ENCODE results near the gene SLTM. TPM values are rescaled to one million over a fixed set of nuclear protein-coding genes. Genes with fewer than 3 reads are reported as not detected.
A peak's percentile ranks its signal among the peaks of the same experiment; 100 is the strongest.

Gene SLTM
- total RNA-seq, 1 experiment from 2014 or later, result 110 TPM

- no TSS peak for BruUV-seq (replicated peaks)
- no peak for DNase-seq
- no peaks in the 10 kb centered on the region for H3K36me3 ChIP-seq (ENCODE audit: low read depth)
- H3F3A ChIP-seq (ENCODE audit: insufficient read depth, low read depth), result peaks cover 13% of the 10 kb centered on the region; the same call in 1 of the 2 replicates
- no peak overlapping the region for H3K27ac ChIP-seq
- no peak overlapping the region for H2AFZ ChIP-seq
- H3K27me3 ChIP-seq (ENCODE audit: insufficient read depth, low read depth), result no peaks in the 10 kb centered on the region
- H3K9me2 ChIP-seq (ENCODE audit: insufficient read depth), result no peaks in the 10 kb centered on the region
- H3K4me2 ChIP-seq, result no peak overlapping the region
- POLR2A ChIA-PET (ENCODE audit: unreplicated experiment), result no interaction called here
- no peak overlapping the region for H3K4me3 ChIP-seq
- CTCF ChIA-PET, result no interaction called here
- no peak for TF ChIP-seq CTCF (conservative IDR thresholded peaks at IDR 0.05)
- TF ChIP-seq EZH2 (IDR thresholded peaks at IDR 0.05; ENCODE audit: low read depth), result no peak
- H4K20me1 ChIP-seq (ENCODE audit: insufficient read depth), result no peaks in the 10 kb centered on the region
- intact Hi-C loops (cut with micrococcal nuclease; ENCODE audit: unreplicated experiment), result loop anchor here (5.0 kb wide), 5 partner anchors 396 to 641 kb away; no protein-coding TSS in a partner anchor
- H3K4me1 ChIP-seq (replicated peaks; ENCODE audit: insufficient read depth), result no peaks in the 10 kb centered on the region
- H3K79me2 ChIP-seq (ENCODE audit: low read depth), result peaks cover 6% of the 10 kb centered on the region; the same call in 1 of the 2 replicates
- H3K9me3 ChIP-seq (ENCODE audit: insufficient read depth, low read depth), result no peaks in the 10 kb centered on the region
These were observed 65.6 kb downstream of the SLTM start for GRCh38 chr15:58867926-58868325.

GRCh38 chr15:58865425-58865880, 68.0 kb downstream of the SLTM start:
- peaks cover 6% of the 10 kb centered on the region; the same call in 1 of the 2 replicates for H3K79me2 ChIP-seq (ENCODE audit: low read depth)
- POLR2A ChIA-PET (ENCODE audit: unreplicated experiment), result interaction anchor here (0.7 to 0.8 kb wide), 3 partner anchors 46 to 392 kb away, joined by 4 to 24 read pairs (median 8); partner anchors contain the start of gene MINDY2
- H2AFZ ChIP-seq, result peak overlapping the region; percentile 82
- no peaks in the 10 kb centered on the region for H3K27me3 ChIP-seq (ENCODE audit: insufficient read depth, low read depth)
- H3K4me1 ChIP-seq (replicated peaks; ENCODE audit: insufficient read depth), result no peaks in the 10 kb centered on the region
- H3K27ac ChIP-seq, result peak overlapping the region; percentile 77
- peak; percentile 46 to 57 for DNase-seq
- intact Hi-C loops (cut with micrococcal nuclease; ENCODE audit: unreplicated experiment), result loop anchor here (2.0 to 5.0 kb wide), 6 partner anchors 95 to 638 kb away; partner anchors contain the start of gene MINDY2
- peak overlapping the region; percentile 58 for H3K4me3 ChIP-seq
- peak overlapping the region; percentile 69 for H3K4me2 ChIP-seq
- CTCF ChIA-PET, result no interaction called here
- TF ChIP-seq CTCF (conservative IDR thresholded peaks at IDR 0.05) (no peak), EZH2 (IDR thresholded peaks at IDR 0.05; ENCODE audit: low read depth) (no peak)
- no peaks in the 10 kb centered on the region for H3K9me2 ChIP-seq (ENCODE audit: insufficient read depth)
- H3K36me3 ChIP-seq (ENCODE audit: low read depth), result no peaks in the 10 kb centered on the region
- peaks cover 17% of the 10 kb centered on the region; the same call in 1 of the 2 replicates for H3F3A ChIP-seq (ENCODE audit: insufficient read depth, low read depth)
- no peaks in the 10 kb centered on the region for H3K9me3 ChIP-seq (ENCODE audit: insufficient read depth, low read depth)
- no peaks in the 10 kb centered on the region for H4K20me1 ChIP-seq (ENCODE audit: insufficient read depth)
- BruUV-seq (replicated peaks), result TSS peak; percentile 55

- no peaks in the 10 kb centered on the region for H3K4me1 ChIP-seq (replicated peaks; ENCODE audit: insufficient read depth)
- no peaks in the 10 kb centered on the region for H3K36me3 ChIP-seq (ENCODE audit: low read depth)
- peak overlapping the region; percentile 82 for H2AFZ ChIP-seq
- BruUV-seq (replicated peaks), result no TSS peak
- POLR2A ChIA-PET (ENCODE audit: unreplicated experiment), result interaction anchor here (0.7 to 0.8 kb wide), 5 partner anchors 47 to 613 kb away, joined by 4 to 28 read pairs (median 8); partner anchors contain the start of gene MINDY2
- intact Hi-C loops (cut with micrococcal nuclease; ENCODE audit: unreplicated experiment), result loop anchor here (2.0 to 5.0 kb wide), 6 partner anchors 94 to 638 kb away; partner anchors contain the start of gene MINDY2
- H3K4me3 ChIP-seq, result peak overlapping the region; percentile 58
- peak overlapping the region; percentile 69 for H3K4me2 ChIP-seq
- TF ChIP-seq CTCF (conservative IDR thresholded peaks at IDR 0.05) (no peak), EZH2 (IDR thresholded peaks at IDR 0.05; ENCODE audit: low read depth) (no peak)
- CTCF ChIA-PET, result no interaction called here
- peaks cover 17% of the 10 kb centered on the region; the same call in 1 of the 2 replicates for H3F3A ChIP-seq (ENCODE audit: insufficient read depth, low read depth)
- no peaks in the 10 kb centered on the region for H4K20me1 ChIP-seq (ENCODE audit: insufficient read depth)
- no peaks in the 10 kb centered on the region for H3K9me2 ChIP-seq (ENCODE audit: insufficient read depth)
- DNase-seq, result peak; percentile 47 to 54
- no peaks in the 10 kb centered on the region for H3K27me3 ChIP-seq (ENCODE audit: insufficient read depth, low read depth)
- H3K9me3 ChIP-seq (ENCODE audit: insufficient read depth, low read depth), result no peaks in the 10 kb centered on the region
- H3K27ac ChIP-seq, result peak overlapping the region; percentile 77
- peaks cover 6% of the 10 kb centered on the region; the same call in 1 of the 2 replicates for H3K79me2 ChIP-seq (ENCODE audit: low read depth)
These were observed 68.7 kb downstream of the SLTM start for GRCh38 chr15:58864602-58865424.
